Activated naive CD4-positive, alpha-beta T cell treated with anti-CD3 and anti-CD28 coated beads, Interleukin-2, amount 50 U/mL, for 16 hours (primary cell): Measurements from ENCODE around the gene RPL27.
"Not testable (repeated sequence)": the region's sequence is repeated elsewhere in the genome, so short reads cannot be mapped to it uniquely, and the experiment has no call there.

Experiments used
- DNase-seq: peaks from one replicate; pipeline ENCODE4 v3.0.0-alpha.2; 2020

The RPL27 gene

DNA sequence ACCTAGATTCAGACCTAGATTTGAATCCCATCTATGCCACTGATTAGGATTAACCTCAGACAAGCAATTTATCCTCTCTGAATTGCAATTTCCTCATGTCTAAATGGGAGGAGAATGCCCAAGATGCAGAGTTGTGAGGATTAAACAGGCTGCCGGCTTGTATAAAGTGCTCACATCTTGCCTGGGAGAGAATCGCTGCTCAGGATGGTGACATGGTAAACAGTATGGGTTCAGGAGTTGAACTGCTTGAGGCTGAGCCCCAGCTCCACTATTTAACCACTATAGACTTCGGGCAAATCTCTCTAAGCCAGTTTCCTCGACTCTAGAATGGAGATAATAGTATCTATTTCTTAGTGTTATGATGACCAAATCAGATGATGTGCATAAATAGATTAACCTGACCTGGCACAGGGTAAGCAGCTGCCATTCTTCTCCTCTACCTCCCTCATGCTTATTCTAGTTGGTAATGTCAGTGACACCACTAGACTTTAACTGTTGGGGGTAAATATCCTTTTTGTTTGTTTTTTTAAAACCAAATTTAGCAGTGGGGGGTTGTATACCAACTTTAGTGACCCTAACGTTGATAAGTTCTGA lies 732 bp upstream of the RPL27 start:
- no peak for DNase-seq

DNA sequence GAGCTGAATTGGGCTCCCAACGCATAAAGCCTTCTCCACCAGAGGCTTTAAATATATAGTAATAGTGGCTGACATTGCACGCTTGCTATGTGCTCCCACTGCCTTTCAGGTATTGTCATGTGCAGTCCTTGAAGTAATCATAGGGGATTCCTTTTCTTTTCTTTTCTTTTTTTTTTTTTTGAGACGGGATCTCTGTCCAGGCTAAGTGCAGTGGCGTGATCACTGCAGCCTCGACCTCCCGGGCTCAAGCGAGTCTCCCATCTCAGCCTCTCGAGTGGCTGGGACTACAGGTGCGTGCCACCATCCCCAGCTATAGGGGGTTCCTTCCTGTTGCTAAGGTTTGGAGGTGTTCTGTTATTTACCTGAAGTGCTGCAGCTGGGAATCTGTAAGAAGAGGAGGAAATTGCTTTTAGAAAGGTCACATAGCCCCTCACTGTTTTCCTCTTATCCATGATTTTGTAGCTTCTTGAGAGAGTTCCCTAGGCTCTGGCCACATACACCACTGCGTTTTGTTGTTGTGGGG lies 845 bp downstream of the RPL27 start:
- DNase-seq, result no peak

DNA sequence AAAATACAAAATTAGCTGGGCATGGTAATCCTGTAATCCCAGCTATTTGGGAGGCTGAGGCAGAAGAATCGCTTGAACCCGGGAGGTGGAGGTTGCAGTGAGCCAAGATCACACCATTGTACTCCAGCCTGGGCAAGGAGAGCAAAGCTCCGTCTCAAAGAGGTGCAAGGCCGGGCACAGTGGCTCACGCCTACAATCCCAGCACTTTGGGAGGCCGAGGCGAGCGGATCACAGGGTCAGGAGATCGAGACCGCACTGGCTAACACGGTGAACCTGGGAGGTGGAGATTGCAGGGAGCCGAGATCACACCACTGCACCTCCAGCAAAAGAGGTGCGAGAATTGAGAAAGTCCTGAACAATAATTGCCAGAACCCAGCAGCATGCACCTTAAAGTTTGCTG lies 2.7 kb downstream of the RPL27 start:
- DNase-seq, result not testable (repeated sequence)

DNA sequence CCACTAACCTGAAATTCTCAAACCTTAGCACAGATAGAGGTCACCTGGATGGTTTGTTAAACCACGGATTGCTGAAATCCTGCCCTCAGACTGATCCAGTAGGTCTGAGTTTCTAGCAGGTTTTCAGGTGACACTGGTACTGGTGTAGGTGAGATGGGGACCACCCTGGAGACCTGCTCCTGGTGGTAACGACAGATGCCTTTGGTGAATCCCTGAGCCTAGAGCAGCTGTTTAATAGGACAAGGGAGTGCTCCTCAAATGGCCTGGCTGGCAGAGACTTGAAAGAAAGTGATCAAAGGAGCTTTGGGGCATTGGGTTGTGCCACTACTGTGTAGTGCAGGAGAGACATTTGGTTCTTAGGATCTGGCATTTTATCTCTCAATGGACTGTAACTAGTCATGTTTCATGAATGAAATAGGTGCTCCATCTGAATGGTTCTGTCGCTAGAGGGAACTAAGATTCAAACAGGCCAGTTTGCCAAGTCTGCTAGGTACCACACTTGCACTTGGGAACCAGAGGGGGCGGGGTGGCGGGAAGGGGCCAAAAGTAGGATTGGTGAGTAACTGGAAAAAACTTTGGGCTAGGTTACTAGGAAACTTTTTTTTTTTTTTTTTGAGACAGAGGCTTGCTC lies 5.4 kb downstream of the RPL27 start:
- DNase-seq, result no peak

- DNase-seq, result peak; percentile 86
Measured at GRCh38 chr17:43006639-43007551, 8.7 kb downstream of the RPL27 start, which contains the start of gene IFI35. TSS of gene IFI35 (plus strand) at chr17:43006784. CDS start at chr17:43006948, 164 bp downstream.

DNA sequence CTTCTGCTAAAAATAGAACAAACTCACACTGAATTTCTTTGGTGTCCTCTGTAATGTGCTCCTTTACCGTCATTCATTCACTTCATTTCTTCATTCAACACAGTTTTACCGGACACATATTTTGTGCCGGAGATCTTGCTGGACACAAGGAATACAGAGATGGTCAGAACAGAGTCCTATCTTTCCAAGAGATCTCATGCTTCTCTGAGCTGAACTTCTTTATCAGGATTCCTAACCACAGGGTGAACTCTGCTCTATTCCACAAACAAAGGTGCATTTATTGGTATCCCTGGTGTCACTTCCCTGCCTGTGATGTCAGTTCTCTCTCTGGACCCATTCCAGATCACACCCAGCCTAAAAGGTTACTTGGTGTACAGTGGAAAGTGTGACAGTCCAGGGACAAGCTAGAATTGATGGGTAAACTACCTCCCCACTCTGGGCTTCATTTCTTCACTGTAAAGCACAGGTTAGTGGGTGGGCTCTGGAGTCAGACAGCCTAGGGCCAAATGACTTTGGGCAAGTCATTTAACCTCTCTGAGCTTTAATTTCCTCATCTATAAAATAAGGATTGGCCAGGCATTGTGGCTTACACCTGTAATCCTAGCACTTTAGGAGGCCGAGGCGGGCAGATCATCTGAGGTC lies 12.6 kb downstream of the RPL27 start:
- DNase-seq, result no peak

- DNase-seq, result no peak
Measured at GRCh38 chr17:43011728-43012472, 13.7 kb downstream of the RPL27 start.

- no peak for DNase-seq
Measured at GRCh38 chr17:43013296-43013695, 15.1 kb downstream of the RPL27 start.

DNA sequence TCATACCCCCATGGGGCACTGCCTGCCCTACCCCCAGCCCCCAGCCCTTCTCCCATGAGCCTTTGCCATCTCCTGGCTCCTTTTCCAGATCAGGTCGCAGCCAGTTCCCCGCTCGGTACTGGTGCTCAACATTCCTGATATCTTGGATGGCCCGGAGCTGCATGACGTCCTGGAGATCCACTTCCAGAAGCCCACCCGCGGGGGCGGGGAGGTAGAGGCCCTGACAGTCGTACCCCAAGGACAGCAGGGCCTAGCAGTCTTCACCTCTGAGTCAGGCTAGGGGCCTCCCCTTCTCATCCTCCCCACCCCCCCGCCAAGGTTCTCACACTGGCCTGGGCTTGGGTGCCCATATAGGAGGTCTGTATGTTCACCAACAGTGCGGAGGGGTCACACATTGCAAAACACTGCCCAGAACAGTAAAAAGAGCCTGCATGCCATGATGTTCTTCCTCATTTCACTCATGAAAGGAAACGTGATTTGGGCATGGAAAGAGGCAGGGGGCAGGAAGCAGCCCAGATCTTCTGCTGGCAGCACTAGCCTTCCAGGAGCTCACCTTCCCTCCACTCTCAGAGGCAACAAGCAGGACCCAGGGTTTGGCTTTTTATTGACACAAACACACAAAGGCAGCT lies 15.9 kb downstream of the RPL27 start:
- no peak for DNase-seq

DNA sequence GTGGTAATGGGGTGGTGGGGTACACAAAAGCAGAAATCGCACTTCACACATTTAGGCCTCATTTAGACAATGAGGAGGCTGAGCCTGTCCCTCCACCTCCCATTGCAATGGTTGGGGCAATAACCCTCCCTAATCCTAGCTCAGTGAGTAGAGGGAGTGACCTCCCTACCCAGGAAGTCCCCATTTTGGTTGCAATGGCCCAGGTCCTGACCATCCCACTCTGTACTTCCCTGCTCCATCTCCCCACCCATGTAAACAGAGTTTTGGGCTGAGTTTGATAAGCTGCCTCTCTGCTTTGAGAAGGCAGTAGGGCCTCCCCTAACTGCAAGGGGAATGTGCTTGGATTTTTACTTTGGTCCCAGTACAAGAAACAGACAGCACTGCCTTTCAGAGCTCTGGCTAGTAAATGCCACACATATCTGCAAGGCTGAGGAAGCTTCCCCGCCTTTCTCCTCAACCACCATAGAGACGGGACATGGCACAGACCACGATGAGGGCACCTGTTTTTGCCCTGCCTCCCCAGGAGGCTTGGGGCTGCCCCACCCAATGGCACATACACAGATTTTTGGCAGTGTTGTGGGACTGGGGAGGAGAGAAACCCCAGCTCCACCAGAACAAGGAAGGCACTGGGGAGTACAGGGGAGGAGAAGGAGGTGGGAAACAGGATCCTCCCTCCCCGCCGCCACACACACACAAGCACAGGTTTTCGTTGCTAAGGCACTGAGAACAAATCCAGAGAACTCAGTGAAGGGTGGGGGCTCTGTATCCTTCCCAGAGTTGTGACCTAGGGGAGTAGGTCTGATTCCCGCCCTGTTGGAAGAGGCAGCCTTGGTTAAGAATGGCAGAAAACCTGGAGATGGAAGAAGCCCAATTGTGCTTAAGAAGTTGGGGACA lies 16.7 kb downstream of the RPL27 start:
- no peak for DNase-seq

- no peak for DNase-seq
Measured at GRCh38 chr17:43015579-43015978, 17.4 kb downstream of the RPL27 start.

DNA sequence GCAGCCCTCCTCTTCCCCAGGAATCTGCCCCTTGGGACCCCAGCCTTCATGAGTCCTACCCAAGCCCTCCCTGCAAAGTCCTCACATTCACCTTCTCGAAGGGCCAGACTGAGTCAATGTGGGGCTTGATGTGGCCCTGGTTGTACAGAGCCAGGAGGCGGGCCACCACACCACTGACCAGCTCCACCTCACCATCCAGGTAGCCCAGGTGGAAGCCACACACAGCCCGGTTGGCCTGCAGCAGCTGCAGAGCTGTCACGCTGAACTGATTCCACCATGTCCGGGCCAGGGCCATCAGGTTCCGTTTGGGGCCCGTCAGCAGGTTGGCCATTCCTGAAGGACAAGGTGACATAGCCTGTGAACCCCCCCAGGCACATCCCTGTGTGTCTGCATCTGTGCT lies 18.0 kb downstream of the RPL27 start:
- no peak for DNase-seq

DNA sequence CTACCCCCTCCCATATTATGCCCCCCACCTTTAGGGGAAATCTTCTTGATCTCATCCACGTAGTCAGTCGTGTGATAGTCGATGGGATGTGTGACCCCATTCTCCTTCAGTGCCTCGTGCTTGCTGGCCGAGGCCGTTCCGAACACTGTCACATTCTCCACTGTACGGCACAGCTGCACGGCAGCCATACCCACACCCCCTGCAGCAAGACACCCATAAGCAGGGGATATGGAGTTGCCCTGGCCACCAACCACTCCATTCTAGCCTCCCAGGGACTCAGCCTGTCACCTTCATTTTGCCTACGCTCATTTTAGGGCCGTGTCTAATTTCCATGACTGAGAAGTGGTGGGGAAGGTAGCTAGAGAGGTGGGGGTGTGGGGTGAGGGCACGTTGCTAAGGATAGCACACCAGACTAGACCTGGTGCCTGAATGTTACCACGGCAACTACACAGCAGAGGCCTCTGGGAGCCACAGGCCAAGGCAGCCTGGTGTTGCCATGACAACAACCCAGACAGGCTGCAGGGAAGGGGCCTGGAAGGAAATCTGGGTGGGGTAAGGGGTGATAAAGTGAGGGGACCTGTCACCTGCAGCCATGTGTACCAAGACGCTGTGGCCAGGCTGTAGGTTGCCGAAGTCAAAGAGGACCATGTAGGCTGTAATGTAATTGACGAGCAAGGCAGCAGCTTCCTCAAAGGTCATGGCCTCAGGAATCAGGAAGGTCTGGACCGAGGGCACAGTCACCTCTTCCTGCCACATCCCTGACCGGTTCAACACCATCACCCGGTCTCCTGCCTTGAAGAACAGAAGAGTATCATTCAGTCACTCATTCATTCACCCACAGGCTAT lies 20.0 kb downstream of the RPL27 start:
- DNase-seq, result no peak

GRCh38 chr17:43018932-43019331 lies 20.7 kb downstream of the RPL27 start:
- no peak for DNase-seq

- DNase-seq, result no peak
Measured at GRCh38 chr17:43019418-43019817, 21.2 kb downstream of the RPL27 start.

DNA sequence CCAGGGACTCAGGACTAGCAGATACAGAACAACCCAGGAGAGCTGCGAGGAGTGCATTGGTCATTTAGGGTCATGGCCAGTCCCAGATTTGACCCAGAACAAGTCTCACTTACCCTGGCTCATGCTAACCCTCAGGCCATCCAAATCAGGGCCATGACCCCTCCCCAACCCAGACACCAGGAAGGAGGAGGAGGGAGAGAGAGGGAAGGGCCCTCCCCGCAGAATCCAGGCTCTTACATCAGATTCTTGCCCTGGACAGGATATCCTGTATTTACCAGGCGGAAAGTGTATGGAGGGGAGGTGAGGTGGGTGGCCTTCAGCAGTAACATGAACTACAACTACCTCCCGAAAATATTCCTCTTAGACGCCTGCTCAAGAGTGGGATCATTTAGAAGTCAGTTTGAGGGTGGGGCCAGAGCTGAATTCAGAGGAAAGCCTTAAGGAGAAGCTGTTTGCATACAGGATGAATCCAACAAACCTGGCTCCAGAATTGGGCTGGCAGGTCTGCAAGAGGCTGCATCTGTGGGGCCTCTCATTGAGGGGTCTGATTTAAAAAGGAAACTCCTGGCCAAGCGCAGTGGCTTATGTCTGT lies 21.9 kb downstream of the RPL27 start:
- no peak for DNase-seq

DNA sequence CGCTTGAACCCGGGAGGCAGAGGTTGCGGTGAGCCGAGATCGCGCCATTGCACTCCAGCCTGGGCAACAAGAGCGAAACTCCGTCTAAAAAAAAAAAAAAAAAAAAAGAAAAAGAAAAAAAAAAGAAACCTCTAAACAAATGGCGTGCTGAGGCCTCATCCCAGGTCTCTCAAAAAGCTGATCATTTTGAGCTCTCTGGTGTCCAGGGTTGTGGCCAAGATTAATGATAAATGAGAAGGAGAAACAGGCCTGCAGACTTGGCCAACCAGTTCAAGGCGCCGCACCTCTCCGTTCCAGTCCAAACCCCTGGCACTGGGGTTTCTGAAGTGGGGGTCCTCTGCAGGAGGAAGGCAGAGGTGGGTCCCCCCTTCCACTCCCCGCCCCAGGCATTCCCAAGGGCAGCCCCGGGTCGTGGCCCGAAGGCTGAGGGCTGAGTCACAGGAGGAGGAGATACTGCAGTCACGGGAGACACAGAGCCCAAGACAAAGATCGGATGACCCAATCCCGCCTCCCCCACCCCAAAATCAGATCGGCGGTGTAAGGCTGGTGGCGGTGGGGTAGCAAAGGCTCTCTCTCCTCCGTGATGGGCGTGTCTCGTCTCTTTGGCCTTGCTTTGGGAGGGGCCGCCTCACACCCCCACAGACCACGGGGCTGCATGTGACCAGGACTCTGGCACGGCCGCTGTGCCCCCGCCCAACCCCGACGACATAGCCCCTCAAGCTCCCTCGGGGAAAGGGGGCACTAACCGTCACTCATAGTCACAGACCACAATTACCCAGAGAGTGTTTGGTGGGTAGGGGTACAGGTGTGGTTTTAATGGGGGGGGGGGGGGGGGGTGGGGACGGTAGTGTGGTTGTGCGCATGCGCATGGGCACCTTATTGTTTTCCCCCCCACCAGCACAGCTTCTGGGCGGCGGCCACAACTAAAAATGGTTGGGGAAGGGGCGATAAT lies 22.8 kb downstream of the RPL27 start:
- no peak for DNase-seq
